DMS114 treated with DMSO at 0.1 percent for 48 hours (cell line): ENCODE measurements around the gene AOX1.
"Not testable (repeated sequence)": the region's sequence is repeated elsewhere in the genome, so short reads cannot be mapped to it uniquely, and the experiment has no call there.

Source experiments
- DNase-seq: peaks from one replicate; lab custom pipeline; 2025; ENCODE audit not compliant: unreplicated experiment; lab: John Stamatoyannopoulos, UW

The AOX1 gene

GRCh38 chr2:200625282-200625681 lies 39.5 kb downstream of the AOX1 start:
- no peak for DNase-seq

GRCh38 chr2:200625958-200626363 lies 40.1 kb downstream of the AOX1 start:
- DNase-seq, result no peak

- no peak for DNase-seq
Measured at GRCh38 chr2:200627110-200627770, 41.4 kb downstream of the AOX1 start.

- DNase-seq, result not testable (repeated sequence)
Measured at GRCh38 chr2:200628461-200628860, 42.6 kb downstream of the AOX1 start.

- no peak for DNase-seq
Measured at GRCh38 chr2:200631287-200631686, 45.5 kb downstream of the AOX1 start.

GRCh38 chr2:200634231-200634964 lies 48.6 kb downstream of the AOX1 start:
- DNase-seq, result no peak

GRCh38 chr2:200635251-200635650 lies 49.4 kb downstream of the AOX1 start:
- DNase-seq, result no peak

- DNase-seq, result no peak
Measured at GRCh38 chr2:200637901-200638300, 52.1 kb downstream of the AOX1 start.

- no peak for DNase-seq
Measured at GRCh38 chr2:200640176-200640575, 54.4 kb downstream of the AOX1 start.

- DNase-seq, result no peak
Measured at GRCh38 chr2:200640901-200641300, 55.1 kb downstream of the AOX1 start.

- DNase-seq, result not testable (repeated sequence)
Measured at GRCh38 chr2:200648518-200649281, 62.9 kb downstream of the AOX1 start.

- DNase-seq, result no peak
Measured at GRCh38 chr2:200649724-200650123, 63.9 kb downstream of the AOX1 start.

GRCh38 chr2:200650195-200650594 lies 64.4 kb downstream of the AOX1 start:
- DNase-seq, result no peak

- no peak for DNase-seq
Measured at GRCh38 chr2:200652158-200652557, 66.3 kb downstream of the AOX1 start.

GRCh38 chr2:200653021-200653420 lies 67.2 kb downstream of the AOX1 start:
- no peak for DNase-seq

- DNase-seq, result no peak
Measured at GRCh38 chr2:200654823-200655222, 69.0 kb downstream of the AOX1 start.

- DNase-seq, result no peak
Measured at GRCh38 chr2:200655918-200656580, 70.2 kb downstream of the AOX1 start.

- no peak for DNase-seq
Measured at GRCh38 chr2:200658278-200658864, 72.6 kb downstream of the AOX1 start.

GRCh38 chr2:200659410-200659809 lies 73.6 kb downstream of the AOX1 start:
- DNase-seq, result no peak

- no peak for DNase-seq
Measured at GRCh38 chr2:200661477-200661876, 75.7 kb downstream of the AOX1 start.

GRCh38 chr2:200662727-200663126 lies 76.9 kb downstream of the AOX1 start:
- DNase-seq, result no peak
